Left kidney (tissue), 2 donors: Measurements from ENCODE around the gene HDAC4. TPM values are rescaled to one million over a fixed set of nuclear protein-coding genes. Genes with fewer than 3 reads are reported as not detected.

Experiments used
- DNase-seq: peaks from one replicate; pipeline ENCODE4 v3.0.0-alpha.2; 2013
- polyA plus RNA-seq: library from polyadenylated mRNA; unstranded; fragments of 120-200 nt; gene quantifications from one replicate; pipeline ENCODE4 v1.2.1, GENCODE V29; 2013; ENCODE audit not compliant: insufficient read length

HDAC4 gene
- polyA plus RNA-seq, 1 donor, result 13.3 TPM

DNA sequence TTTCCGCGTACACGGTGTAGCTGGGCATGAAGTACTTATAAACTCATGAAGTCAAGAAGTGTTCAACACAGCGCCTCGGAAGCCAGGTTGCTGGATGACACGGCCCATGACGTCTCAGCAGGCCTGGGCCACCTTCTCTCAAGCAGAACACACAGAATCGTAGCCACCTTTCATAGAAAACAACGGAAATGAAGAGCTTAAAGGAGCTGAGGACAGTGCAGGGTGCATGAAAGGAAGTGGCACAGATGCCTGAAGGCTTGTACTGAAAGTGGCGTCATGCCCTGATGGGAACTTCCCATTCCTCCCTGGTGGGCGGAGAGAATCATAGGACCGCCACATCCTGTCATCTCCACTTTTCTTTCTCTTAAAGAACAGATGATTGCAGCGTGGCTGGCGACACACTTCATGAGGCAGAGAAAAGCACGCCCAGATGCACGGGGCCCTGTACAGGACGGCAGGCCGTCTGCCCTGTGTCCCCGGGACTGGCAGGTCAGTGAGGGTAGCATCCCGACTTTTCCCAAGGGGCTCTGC, 31.1 kb downstream of the HDAC4 start:
- no peak for DNase-seq

DNA sequence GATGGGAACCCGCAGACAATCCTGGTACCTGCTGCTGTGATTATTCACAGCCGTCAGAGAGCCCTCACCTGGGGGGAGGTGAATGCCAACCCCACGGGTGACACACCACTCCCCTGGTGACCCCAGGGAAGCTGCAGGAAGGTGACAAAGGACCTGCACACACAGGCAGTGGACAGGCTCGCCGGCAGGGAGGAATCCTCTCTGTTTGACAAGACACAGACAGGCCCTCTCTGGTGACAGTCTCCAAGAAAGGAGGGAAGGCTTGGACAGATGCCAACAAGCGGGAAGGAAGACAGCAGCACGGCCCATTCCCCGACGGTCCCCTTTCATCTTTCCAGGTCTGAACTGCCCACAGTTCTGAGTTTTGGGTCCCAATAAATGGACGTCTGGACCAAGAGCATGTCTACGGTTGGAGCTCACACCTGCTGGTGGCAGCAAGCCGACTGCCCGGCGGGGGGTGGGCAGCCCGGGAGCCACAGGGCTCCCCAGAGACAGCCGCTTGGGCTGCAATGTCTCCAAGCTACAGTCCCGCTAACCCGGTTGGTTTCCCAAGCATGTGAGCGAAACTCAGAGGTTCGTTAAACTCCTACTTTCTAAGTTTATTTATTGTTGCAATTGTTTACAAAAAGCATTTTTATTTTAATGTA, 31.8 kb downstream of the HDAC4 start:
- DNase-seq, result no peak

- no peak for DNase-seq
Measured at GRCh38 chr2:239368321-239368720, 32.5 kb downstream of the HDAC4 start.

DNA sequence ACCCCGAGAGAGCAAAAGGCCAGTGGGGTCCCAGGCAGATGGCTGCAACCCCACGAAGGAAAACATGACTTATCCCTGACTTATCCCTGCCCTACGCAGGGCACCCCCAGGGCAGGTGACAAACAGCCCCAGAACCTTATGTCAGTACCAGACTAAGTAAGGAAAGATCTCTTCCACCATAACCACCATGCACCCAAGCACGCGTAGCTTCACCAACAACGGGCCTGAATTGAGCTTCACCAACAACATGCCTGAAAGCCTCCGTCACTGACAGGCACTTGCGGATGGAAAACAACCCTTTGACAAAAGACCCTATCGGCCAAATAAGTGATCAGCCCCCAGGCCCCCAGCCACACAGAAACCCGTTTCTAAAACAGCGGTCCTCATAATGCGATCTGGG, 34.1 kb downstream of the HDAC4 start:
- no peak for DNase-seq

DNA sequence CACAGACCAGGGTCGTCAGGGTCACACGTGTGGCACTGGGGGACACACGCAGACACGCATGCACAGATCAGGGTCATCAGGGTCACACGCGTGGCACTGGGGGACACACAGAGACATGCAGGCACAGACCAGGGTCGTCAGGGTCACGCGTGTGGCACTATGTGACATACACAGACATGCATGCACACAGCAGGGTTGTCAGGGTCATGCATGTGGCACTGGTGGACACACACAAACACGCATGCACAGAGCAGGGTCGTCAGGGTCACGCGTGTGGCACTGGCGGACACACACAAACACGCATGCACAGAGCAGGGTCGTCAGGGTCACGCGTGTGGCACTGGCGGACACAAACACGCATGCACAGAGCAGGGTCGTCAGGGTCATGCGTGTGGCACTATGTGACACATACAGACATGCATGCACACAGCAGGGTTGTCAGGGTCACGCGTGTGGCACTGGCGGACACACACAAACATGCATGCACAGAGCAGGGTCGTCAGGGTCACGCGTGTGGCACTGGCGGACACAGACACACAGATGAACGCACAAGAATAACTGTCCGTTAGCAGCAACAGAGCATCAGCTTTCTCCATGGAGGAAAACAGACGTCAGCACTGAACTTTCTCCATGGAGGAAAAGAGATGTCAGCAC, 34.9 kb downstream of the HDAC4 start:
- DNase-seq, result no peak

DNA sequence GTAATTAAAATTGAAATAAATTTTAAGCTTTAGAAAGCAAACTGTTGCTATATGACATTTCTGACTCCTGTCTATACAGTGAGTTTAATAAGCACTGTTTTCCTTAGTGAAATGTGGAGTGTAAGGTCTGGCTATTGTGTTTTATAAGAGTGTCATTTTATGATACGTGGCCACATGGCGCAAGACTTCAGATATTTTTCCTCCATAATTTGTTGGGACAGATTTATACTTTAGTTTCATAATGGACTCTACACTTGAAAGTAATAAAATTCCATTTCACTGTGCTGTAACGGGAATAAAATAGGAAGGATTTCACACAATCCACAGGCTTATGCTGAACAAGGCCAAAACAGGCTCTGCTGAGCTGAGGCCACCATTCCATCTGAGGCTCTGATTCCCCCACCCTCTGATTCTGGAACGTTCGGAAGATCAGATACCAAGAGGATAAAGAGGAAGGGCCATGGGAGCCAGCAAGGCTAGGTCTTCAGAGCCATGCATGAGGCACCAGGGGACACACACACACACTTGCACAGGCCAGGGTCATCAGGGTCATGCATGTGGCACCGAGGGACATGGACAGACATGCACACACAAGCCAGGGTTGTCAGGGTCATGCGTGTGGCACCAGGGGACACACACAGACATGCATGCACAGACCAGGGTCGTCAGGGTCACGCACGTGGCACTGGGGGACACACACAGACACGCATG, 35.6 kb downstream of the HDAC4 start:
- no peak for DNase-seq

- DNase-seq, result no peak
Measured at GRCh38 chr2:239363946-239364637, 36.7 kb downstream of the HDAC4 start.

- no peak for DNase-seq
Measured at GRCh38 chr2:239362507-239362906, 38.3 kb downstream of the HDAC4 start.

GRCh38 chr2:239361311-239361642, 39.5 kb downstream of the HDAC4 start:
- no peak for DNase-seq

DNA sequence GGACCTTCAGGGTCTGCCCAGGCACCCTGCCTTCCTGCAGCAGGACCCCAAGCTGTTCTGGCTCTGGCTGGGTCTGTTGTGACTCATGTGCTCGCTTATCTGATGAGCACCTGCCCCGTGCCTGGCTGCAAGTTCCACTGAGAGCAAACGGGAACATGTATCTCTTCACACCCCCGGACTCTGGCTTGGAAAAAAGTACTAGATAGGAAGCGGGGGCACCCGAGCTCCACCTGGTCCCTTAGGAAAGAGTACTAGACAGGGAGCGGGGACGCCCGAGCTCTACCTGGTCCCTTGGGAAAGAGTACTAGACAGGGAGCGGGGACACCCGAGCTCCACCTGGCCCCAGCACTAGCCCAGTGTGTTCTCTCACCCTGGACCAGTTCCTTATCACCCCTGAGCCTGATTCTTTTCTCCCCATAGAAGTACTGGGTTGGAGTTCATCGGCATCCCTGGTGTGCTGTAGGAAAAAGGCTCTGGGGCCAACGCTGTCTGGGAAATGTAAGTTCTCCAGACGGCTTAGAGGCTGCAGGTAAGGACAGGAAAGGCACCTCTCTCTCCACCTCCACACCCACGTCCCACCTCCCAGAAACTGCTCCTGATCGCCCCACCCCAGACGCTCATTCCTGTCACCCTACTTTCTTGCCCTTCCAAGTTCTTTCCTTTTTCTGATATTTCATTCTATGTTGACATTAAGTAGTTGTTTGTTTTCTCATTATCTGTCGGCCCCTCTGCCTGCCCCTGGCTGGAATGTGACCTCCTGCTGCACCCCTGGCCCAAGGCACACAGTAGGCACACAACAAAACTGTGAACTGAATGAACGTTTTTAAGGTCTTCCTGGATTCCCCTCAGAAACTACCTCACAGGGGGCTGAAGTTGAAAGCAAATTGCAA, 40.2 kb downstream of the HDAC4 start:
- no peak for DNase-seq

GRCh38 chr2:239360008-239360407, 40.8 kb downstream of the HDAC4 start:
- DNase-seq, result no peak

- no peak for DNase-seq
Measured at GRCh38 chr2:239359196-239359912, 41.5 kb downstream of the HDAC4 start.

DNA sequence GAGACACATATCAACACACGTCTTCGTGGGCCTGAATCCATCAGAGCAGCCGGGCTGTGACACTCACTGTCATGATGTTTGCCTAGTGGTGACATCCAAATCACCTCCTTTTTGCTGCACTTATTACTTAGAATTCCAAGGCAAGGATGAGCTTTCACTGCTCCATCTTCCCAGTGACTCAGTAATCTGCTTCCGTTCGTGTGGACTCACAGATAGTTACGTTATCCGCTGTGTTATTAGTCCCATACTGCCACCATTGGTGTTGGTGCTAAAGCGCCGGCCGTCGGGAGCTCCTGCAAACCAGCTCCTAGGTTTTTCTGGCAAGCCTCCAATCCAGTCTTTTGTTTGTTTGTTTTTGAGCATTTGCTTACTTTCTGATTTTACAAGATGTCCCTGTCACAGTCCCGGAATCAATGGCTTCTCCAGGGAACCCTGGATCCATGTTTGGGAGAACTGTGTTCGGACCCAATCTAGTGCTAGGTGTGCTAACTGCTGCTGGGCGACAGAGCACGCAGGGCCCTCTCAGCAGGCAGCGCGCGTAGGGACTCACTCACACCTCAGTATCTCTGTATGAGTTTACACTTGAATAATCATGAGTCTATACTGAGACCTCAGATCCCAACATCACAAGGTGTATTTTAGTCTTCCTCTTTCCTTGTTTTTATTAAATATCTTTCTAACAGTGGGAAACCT, 42.6 kb downstream of the HDAC4 start:
- DNase-seq, result no peak

- DNase-seq, result no peak
Measured at GRCh38 chr2:239355724-239356123, 45.1 kb downstream of the HDAC4 start.

DNA sequence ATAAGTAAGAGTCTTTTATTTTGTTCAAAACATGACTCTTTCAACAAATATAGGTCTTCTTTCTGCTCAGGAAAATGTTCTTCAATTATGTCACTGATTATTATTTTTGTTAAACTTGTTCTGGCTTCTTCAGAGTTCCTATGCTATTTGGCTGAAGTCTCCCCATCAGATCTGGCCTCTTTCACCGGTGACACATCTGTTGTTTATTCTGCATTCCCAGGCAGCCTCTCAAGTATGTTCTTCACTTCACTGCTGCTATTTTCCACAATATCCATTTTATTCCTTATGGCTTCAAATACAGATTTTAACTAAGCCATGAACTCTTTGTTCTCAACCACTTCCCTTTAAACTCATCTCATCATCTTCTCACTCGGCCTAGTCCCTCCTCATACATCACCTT, 45.7 kb downstream of the HDAC4 start:
- no peak for DNase-seq

DNA sequence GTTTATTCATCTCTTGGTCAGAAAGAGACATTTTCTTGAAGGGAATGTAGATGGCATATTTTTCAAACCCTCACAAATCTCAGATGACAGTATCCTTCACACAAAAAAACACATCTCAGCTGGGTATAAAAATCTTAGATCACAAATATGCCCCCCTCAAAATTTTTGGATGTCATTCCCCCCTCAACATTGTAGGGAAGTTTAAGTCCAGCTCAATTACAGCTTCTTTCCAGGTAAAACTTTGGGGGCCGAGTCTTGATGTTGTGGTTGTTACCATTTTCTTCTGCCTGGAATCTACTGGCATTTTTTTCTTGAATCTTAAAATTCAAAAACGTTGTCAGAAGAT, 46.1 kb downstream of the HDAC4 start:
- no peak for DNase-seq

DNA sequence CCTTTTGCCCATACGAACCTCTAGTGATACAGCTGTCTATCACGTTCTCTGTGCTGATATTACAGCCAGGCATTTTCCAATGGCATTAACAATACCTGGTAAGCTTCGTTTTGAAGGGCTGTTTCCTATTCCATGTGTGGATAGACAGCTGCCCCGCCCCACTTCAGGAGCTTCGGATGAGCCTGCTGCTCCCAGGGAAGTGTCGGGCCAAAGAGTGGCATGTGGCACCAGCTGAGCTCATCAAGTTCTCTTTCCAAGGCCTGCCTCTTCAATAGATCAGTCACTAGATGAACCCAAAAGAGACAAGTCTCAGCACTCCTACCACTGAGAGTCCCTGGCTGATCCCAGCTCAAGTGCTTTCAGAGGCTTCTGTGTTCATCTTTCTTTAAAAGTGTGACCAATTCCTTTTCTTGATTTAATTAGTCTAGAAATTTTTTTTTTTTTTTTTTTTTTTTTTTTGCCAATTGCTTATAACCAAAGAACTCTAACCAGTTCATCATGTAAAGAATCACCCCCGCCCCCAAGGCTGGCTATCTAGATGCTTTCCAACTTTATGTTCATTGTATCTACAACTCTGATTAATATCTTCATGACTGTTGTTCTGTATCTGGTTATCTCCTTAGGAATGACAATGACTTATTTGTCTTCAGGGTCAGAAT, 46.6 kb downstream of the HDAC4 start:
- DNase-seq, result no peak

GRCh38 chr2:239353692-239354091, 47.1 kb downstream of the HDAC4 start:
- DNase-seq, result no peak

- DNase-seq, result no peak
Measured at GRCh38 chr2:239351687-239352086, 49.1 kb downstream of the HDAC4 start.
